Calu3 (cell line): ENCODE measurements around the gene LY6G5B. TPM values are rescaled to one million over a fixed set of nuclear protein-coding genes. Genes with fewer than 3 reads are reported as not detected.

Source experiments
- BruUV-seq: library from RNA; stranded (reverse); fragments of 400-500 nt; replicated peaks from 2 replicates; lab custom pipeline; 2021; lab: Mats Ljungman, UMichigan
- CTCF ChIA-PET: fragments of 300-600 bp; sonication (Branson Sonifier 250); formaldehyde crosslinking; loops from one replicate; lab custom pipeline; 2022; ENCODE audit warnings: antibody characterized with exemption; lab: Charles Lee
- DNase-seq: peaks from one replicate; pipeline ENCODE4 v3.0.0; 2022
- H3K27ac Mint-ChIP-seq: one replicate; pipeline ENCODE4 v1.8.0; 2022; ENCODE audit warnings: mixed read lengths; ENCODE audit not compliant: unreplicated experiment
- H3K27me3 Mint-ChIP-seq: one replicate; pipeline ENCODE4 v1.8.0; 2022; ENCODE audit warnings: mixed read lengths; ENCODE audit not compliant: unreplicated experiment
- H3K36me3 Mint-ChIP-seq: one replicate; pipeline ENCODE4 v1.8.0; 2022; ENCODE audit warnings: mild to moderate bottlenecking, moderate library complexity, mixed read lengths; ENCODE audit not compliant: insufficient read depth, unreplicated experiment
- H3K4me1 Mint-ChIP-seq: one replicate; pipeline ENCODE4 v1.8.0; 2022; ENCODE audit warnings: mild to moderate bottlenecking, low read depth, mixed read lengths; ENCODE audit not compliant: unreplicated experiment
- H3K4me3 Mint-ChIP-seq: one replicate; pipeline ENCODE4 v1.8.0; 2022; ENCODE audit warnings: mild to moderate bottlenecking, low read depth, moderate library complexity, mixed read lengths; ENCODE audit not compliant: unreplicated experiment
- H3K9me3 Mint-ChIP-seq: one replicate; pipeline ENCODE4 v1.8.0; 2022; ENCODE audit warnings: low read depth, mixed read lengths; ENCODE audit not compliant: unreplicated experiment
- CTCF ChIP-seq: fragments of 200-600 bp; IDR thresholded peaks from one replicate; pipeline ENCODE4 v1.8.0; 2022; ENCODE audit warnings: antibody characterized with exemption; ENCODE audit not compliant: unreplicated experiment
- intact Hi-C: fragments of 100-400 bp; cut with micrococcal nuclease; formaldehyde crosslinking; loops from one replicate; pipeline ENCODE4 v1.10.0; 2022; ENCODE audit not compliant: unreplicated experiment
- total RNA-seq: library from RNA; stranded (reverse); gene quantifications from 2 replicates; pipeline ENCODE4 v1.2.3, GENCODE V29; 2022

LY6G5B gene
- total RNA-seq, 1 experiment from 2014 or later: 44.6 TPM

DNA sequence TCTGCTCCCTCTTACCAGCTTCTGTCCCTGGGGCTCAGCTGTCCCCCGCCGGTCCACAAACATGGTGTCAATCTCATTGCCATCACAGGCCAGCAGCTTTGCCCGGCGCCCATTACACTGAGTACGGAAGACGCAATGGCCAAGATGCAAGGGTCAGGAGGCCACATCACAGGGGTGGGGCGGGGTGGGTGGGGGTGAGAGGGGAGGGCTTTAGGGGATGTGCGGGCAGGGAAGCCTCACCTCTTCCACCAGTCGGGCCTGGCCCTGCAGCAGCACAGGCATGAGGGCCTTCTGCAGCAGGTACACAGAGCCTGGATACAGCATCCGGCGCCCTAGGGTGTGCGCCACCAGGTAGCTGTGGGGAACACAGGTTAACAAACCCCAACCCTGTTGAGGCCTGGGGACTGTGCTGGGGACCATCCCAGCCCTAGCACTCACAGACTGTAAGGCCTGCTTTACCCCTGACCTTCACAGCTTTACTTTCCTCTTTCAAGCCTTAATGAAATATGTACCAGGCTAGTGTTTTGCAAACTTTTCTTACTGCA is 21.9 kb downstream of the LY6G5B start:
- no peak overlapping the region for H3K4me3 Mint-ChIP-seq
- H3K27ac Mint-ChIP-seq: no peak overlapping the region
- DNase-seq: no peak
- CTCF ChIA-PET: interaction anchor here (2.0 to 2.6 kb wide), 2 partner anchors 10 to 78 kb away, joined by 8 read pairs; partner anchors contain the start of gene LY6G5C
- no peaks in the 10 kb centered on the region for H3K9me3 Mint-ChIP-seq
- H3K4me1 Mint-ChIP-seq: peaks cover 16% of the 10 kb centered on the region
- TF ChIP-seq CTCF: no peak
- H3K27me3 Mint-ChIP-seq: no peaks in the 10 kb centered on the region
- peaks cover 50% of the 10 kb centered on the region for H3K36me3 Mint-ChIP-seq
- intact Hi-C loops: no loop called here
- no TSS peak for BruUV-seq

DNA sequence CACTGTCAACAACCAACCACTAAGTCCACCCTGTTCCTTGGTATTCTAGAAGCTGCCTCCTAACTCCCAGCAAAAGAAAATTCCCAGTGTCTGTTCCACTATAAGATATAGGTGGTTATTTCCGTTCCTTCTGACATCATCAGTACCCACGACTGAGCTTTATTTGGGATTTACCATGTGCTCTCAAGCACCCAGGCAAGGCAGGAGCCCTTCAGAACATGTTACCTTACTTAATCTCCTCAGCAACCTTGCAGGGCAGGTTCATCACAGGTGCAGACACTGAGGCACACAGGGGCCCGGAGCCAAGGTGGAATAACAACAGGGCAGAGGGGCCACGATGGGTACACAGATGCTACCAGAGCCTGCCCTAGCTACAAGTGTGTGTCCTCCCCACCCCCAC is 22.6 kb downstream of the LY6G5B start:
- intact Hi-C loops: no loop called here
- peaks cover 16% of the 10 kb centered on the region for H3K4me1 Mint-ChIP-seq
- DNase-seq: no peak
- peaks cover 48% of the 10 kb centered on the region for H3K36me3 Mint-ChIP-seq
- CTCF ChIA-PET: interaction anchor here (1.9 kb wide), 1 partner anchor 47 kb away, joined by 4 read pairs; the partner anchor contains the start of gene MSH5
- H3K27ac Mint-ChIP-seq: no peak overlapping the region
- no peaks in the 10 kb centered on the region for H3K9me3 Mint-ChIP-seq
- H3K27me3 Mint-ChIP-seq: no peaks in the 10 kb centered on the region
- no peak overlapping the region for H3K4me3 Mint-ChIP-seq
- no peak for TF ChIP-seq CTCF
- BruUV-seq: no TSS peak

DNA sequence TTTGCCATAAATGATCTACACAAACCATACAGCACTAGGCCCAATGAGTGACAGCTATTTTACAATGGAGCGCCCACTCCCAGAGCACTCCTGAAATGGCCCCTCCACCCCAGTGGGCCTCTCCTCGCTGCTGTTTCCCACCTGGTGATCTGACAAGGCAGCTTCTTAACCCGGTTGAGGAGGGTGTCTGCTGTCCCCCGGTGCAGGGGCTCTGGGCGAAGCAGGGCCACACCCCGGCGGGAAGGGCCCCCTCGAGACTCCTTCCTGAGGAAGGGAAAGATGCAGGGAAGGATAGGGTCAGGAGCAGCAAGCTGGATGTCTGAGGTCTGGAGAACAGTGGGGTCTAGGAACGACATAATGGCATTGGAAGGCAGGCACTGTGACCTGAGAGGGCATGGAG is 23.1 kb downstream of the LY6G5B start:
- no TSS peak for BruUV-seq
- DNase-seq: no peak
- no peak for TF ChIP-seq CTCF
- H3K27me3 Mint-ChIP-seq: no peaks in the 10 kb centered on the region
- H3K4me3 Mint-ChIP-seq: no peak overlapping the region
- H3K9me3 Mint-ChIP-seq: no peaks in the 10 kb centered on the region
- H3K27ac Mint-ChIP-seq: no peak overlapping the region
- H3K4me1 Mint-ChIP-seq: peaks cover 16% of the 10 kb centered on the region
- intact Hi-C loops: no loop called here
- H3K36me3 Mint-ChIP-seq: peaks cover 47% of the 10 kb centered on the region
- CTCF ChIA-PET: interaction anchor here (1.9 kb wide), 1 partner anchor 47 kb away, joined by 4 read pairs; the partner anchor contains the start of gene MSH5

DNA sequence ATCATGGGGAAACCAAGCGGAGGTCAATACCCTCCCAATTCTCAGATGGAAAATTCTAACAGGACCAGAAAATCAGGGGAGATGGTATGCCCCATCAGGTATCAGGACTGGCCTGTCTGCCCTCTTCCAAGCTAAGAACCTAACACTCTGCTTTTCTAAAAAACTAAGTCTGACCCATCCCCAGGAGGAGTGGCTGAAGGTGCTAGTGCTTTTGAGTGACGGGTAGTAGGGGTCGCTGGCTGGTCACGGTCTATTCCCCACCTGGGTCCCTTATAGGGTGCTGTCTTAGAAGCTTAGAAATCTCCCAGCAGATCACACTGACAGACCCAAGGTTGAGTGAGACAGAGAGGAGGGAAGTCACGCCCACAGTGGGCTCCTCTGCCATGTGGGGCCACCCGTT is 23.8 kb downstream of the LY6G5B start:
- intact Hi-C loops: no loop called here
- peaks cover 43% of the 10 kb centered on the region for H3K36me3 Mint-ChIP-seq
- H3K9me3 Mint-ChIP-seq: no peaks in the 10 kb centered on the region
- no peak for TF ChIP-seq CTCF
- no peak overlapping the region for H3K4me3 Mint-ChIP-seq
- DNase-seq: no peak
- CTCF ChIA-PET: interaction anchor here (0.8 to 1.9 kb wide), 2 partner anchors 46 to 116 kb away, joined by 3 to 4 read pairs; partner anchors contain the start of gene MSH5
- no peak overlapping the region for H3K27ac Mint-ChIP-seq
- BruUV-seq: no TSS peak
- H3K27me3 Mint-ChIP-seq: no peaks in the 10 kb centered on the region
- H3K4me1 Mint-ChIP-seq: peaks cover 16% of the 10 kb centered on the region
